ENCODE data around the gene PSMA4. TPM values are rescaled to one million over a fixed set of nuclear protein-coding genes. Genes with fewer than 3 reads are reported as not detected.

The PSMA4 gene
- polyA plus RNA-seq (2012; rRNA removed): 212 and 251 TPM in 2 replicates
- 298 and 384 TPM in 2 replicates for polyA plus RNA-seq (2012; cell fraction: cytosol; rRNA removed)
- polyA plus RNA-seq (2012; cell fraction: nucleus; rRNA removed): 69.9 and 146 TPM in 2 replicates

GRCh38 chr15:78540141-78540870, at the start of gene PSMA4:
Gene PSMA4, plus strand, starts transcription at chr15:78540444. Its CDS starts 1,484 bp downstream, at chr15:78541928.
- peak; percentile 98 for DNase-seq
- Histone ChIP-seq H3F3A (replicated peaks; ENCODE audit: insufficient read depth) (no peaks in the 10 kb centered on the region), H3K4me3 (ENCODE audit: low read depth in 2 of 2, low read length in 1 of 2) (peak within 1 kb of the TSS; percentile 81 to 83), H4K20me1 (ENCODE audit: insufficient read depth) (no peaks in the 10 kb centered on the region), H3K27ac (ENCODE audit: low read depth in 2 of 2, low read length in 1 of 2) (peak within 1 kb of the TSS; percentile 92 to 97), H3K79me2 (ENCODE audit: insufficient read depth) (peaks cover 37% of the 10 kb centered on the region), H3K36me3 (replicated peaks in 1 of 2; ENCODE audit: control insufficient read depth in 1 of 2, insufficient read depth in 2 of 2, low read length in 1 of 2) (peaks cover 23 to 36% of the 10 kb centered on the region in 2 experiments), H3K4me2 (peak within 1 kb of the TSS; percentile 83), H3K9me2 (no peaks in the 10 kb centered on the region), H3K4me1 (ENCODE audit: control insufficient read depth in 1 of 2, insufficient read depth in 2 of 2, low read depth in 1 of 2, low read length in 1 of 2) (peaks cover 4 to 5% of the 10 kb centered on the region in 2 experiments; a peak in 2 of 4 replicates), H2AFZ (ENCODE audit: low read depth) (peak within 1 kb of the TSS; percentile 93), H3K9ac (peak within 1 kb of the TSS; percentile 86), H3K27me3 (ENCODE audit: insufficient read depth) (no peaks in the 10 kb centered on the region), H3K9me3 (no peaks in the 10 kb centered on the region)
- WGBS (ENCODE audit: low lambda C conversion rate): 3% methylated on average over 42 of the region's 56 CpGs
- ChIA-PET CTCF (interaction anchor here (0.7 to 2.2 kb wide), 8 partner anchors 9 to 211 kb away, joined by 3 to 7 read pairs (median 4); partner anchors contain the start of gene CHRNA5), POLR2A (interaction anchor here (0.9 to 1.7 kb wide), 7 partner anchors 9 to 101 kb away, joined by 3 to 17 read pairs (median 4); partner anchors contain the start of genes CHRNA5 and HYKK)
- TF ChIP-seq FOXJ3 (CRISPR knock-in tag; IDR thresholded peaks at IDR 0.05) (no peak), MAX (IDR thresholded peaks at IDR 0.05; ENCODE audit: low read depth) (peak; percentile 87; the same call in 1 of the 2 replicates), JUND (IDR thresholded peaks at IDR 0.05) (no peak), EZH2phosphoT487 (IDR thresholded peaks at IDR 0.05; ENCODE audit: borderline replicate concordance, low read depth) (no peak), MXI1 (IDR thresholded peaks at IDR 0.05; ENCODE audit: low read depth, low read length) (peak; percentile 82), SIN3A (IDR thresholded peaks at IDR 0.05; ENCODE audit: borderline replicate concordance, low read depth, low read length) (no peak), GABPA (IDR thresholded peaks at IDR 0.05; ENCODE audit: low read depth) (peak; percentile 35; the same call in 1 of the 2 replicates), FOSL2 (IDR thresholded peaks at IDR 0.05; ENCODE audit: borderline replicate concordance, low read depth) (no peak), NRF1 (IDR thresholded peaks at IDR 0.05; ENCODE audit: low read depth, low read length) (peak; percentile 83), ELF1 (IDR thresholded peaks at IDR 0.05) (peak; percentile 95), POLR2AphosphoS5 (IDR thresholded peaks at IDR 0.05; ENCODE audit: low read depth, low read length) (peak; percentile 99), TEAD4 (IDR thresholded peaks at IDR 0.05; ENCODE audit: borderline replicate concordance, insufficient read depth) (no peak), RXRA (IDR thresholded peaks at IDR 0.05; ENCODE audit: borderline replicate concordance, low read depth) (no peak), NFIC (IDR thresholded peaks at IDR 0.05; ENCODE audit: borderline replicate concordance) (no peak), MEF2A (IDR thresholded peaks at IDR 0.05; ENCODE audit: borderline replicate concordance, low read depth) (no peak), CTCF (IDR thresholded peaks at IDR 0.05) (0 out of 2 replicates have a peak, but pooled peaks have one; percentile 16), FOXM1 (IDR thresholded peaks at IDR 0.05; ENCODE audit: low read depth) (no peak), YY1 (IDR thresholded peaks at IDR 0.05; ENCODE audit: low read depth) (peak; percentile 91), EP300 (IDR thresholded peaks at IDR 0.05; ENCODE audit: borderline replicate concordance in 1 of 2, low read depth in 1 of 2, low read length in 1 of 2) (no peak), TCF12 (IDR thresholded peaks at IDR 0.05) (no peak), TAF1 (IDR thresholded peaks at IDR 0.05; ENCODE audit: borderline replicate concordance, low read depth, low read length) (peak; percentile 83)
- TF ChIP-seq, protein P1, sequence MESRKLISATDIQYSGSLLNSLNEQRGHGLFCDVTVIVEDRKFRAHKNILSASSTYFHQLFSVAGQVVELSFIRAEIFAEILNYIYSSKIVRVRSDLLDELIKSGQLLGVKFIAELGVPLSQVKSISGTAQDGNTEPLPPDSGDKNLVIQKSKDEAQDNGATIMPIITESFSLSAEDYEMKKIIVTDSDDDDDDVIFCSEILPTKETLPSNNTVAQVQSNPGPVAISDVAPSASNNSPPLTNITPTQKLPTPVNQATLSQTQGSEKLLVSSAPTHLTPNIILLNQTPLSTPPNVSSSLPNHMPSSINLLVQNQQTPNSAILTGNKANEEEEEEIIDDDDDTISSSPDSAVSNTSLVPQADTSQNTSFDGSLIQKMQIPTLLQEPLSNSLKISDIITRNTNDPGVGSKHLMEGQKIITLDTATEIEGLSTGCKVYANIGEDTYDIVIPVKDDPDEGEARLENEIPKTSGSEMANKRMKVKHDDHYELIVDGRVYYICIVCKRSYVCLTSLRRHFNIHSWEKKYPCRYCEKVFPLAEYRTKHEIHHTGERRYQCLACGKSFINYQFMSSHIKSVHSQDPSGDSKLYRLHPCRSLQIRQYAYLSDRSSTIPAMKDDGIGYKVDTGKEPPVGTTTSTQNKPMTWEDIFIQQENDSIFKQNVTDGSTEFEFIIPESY (IDR thresholded peaks at IDR 0.05; ENCODE audit: borderline replicate concordance, low read depth): no peak
- TF ChIP-seq, protein P2, sequence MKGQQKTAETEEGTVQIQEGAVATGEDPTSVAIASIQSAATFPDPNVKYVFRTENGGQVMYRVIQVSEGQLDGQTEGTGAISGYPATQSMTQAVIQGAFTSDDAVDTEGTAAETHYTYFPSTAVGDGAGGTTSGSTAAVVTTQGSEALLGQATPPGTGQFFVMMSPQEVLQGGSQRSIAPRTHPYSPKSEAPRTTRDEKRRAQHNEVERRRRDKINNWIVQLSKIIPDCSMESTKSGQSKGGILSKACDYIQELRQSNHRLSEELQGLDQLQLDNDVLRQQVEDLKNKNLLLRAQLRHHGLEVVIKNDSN (IDR thresholded peaks at IDR 0.05; ENCODE audit: borderline replicate concordance, low read depth): no peak; the same call in 1 of the 2 replicates
- TF ChIP-seq, protein P3, sequence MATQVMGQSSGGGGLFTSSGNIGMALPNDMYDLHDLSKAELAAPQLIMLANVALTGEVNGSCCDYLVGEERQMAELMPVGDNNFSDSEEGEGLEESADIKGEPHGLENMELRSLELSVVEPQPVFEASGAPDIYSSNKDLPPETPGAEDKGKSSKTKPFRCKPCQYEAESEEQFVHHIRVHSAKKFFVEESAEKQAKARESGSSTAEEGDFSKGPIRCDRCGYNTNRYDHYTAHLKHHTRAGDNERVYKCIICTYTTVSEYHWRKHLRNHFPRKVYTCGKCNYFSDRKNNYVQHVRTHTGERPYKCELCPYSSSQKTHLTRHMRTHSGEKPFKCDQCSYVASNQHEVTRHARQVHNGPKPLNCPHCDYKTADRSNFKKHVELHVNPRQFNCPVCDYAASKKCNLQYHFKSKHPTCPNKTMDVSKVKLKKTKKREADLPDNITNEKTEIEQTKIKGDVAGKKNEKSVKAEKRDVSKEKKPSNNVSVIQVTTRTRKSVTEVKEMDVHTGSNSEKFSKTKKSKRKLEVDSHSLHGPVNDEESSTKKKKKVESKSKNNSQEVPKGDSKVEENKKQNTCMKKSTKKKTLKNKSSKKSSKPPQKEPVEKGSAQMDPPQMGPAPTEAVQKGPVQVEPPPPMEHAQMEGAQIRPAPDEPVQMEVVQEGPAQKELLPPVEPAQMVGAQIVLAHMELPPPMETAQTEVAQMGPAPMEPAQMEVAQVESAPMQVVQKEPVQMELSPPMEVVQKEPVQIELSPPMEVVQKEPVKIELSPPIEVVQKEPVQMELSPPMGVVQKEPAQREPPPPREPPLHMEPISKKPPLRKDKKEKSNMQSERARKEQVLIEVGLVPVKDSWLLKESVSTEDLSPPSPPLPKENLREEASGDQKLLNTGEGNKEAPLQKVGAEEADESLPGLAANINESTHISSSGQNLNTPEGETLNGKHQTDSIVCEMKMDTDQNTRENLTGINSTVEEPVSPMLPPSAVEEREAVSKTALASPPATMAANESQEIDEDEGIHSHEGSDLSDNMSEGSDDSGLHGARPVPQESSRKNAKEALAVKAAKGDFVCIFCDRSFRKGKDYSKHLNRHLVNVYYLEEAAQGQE (IDR thresholded peaks at IDR 0.05; ENCODE audit: low read depth, low read length): 0 out of 2 replicates have a peak, but pooled peaks have one; percentile 3

All from SK-N-SH (cell line).